ENCODE measurements around the gene MTREX.
A peak's percentile ranks its signal among the peaks of the same experiment; 100 is the strongest.

Gene MTREX

GRCh38 chr5:55333017-55333416 is 25.2 kb downstream of the MTREX start:
- no peak for TF ChIP-seq CTCF (IDR thresholded peaks at IDR 0.05; ENCODE audit: extremely low read depth, insufficient read depth, missing control alignments)
- DNase-seq (ENCODE audit: low spot score) = no peak
- in situ Hi-C loops (cut with MboI; ENCODE audit: low pct_unique_long_range_greater_than_20kb, low sequenced_read_pairs, unreplicated experiment) = no loop called here

DNA sequence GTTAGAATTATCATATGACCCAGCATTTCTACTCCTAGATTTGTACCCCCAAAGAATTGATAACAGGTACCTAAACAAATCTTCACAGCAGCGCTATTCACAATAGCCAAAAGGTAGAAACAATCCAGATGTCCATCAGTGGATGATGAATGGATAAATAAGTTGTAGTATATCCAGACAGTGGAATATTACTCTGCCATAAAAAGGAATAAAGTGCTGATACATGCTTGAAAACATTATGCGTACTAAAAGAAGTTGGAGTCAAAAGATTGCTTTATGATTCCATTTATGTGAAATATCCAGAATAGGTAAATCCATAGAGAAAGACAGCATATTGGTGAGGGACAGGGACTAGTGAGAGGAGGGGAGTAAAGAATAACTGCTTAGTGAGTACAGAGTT is 26.0 kb downstream of the MTREX start:
- in situ Hi-C loops (cut with MboI; ENCODE audit: low pct_unique_long_range_greater_than_20kb, low sequenced_read_pairs, unreplicated experiment) = no loop called here
- no peak for TF ChIP-seq CTCF (IDR thresholded peaks at IDR 0.05; ENCODE audit: extremely low read depth, insufficient read depth, missing control alignments)
- no peak for DNase-seq (ENCODE audit: low spot score)

DNA sequence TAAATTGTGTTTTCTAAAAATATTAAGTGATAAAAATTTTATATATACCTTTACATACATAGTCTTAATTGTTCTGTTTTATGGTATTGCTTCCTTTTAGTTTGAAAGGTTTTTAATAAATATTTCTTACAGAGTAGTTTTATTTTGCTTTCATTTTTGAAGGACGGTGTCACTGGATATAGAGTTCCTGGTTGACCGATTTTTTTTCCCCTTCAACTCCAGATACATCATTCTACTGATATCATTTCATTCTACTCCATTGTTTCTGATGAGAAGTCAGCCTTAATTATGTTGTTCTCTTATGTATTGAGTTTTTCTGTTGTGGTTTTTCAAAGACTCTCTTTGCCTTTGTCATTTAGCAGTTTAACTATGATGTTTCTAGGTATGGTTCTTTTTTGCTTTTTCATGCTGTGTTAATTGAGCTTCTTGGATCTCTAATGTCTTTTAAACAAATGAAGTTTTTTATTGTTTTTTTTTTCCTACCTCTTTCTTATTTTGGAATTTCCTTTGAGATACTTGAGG is 30.4 kb downstream of the MTREX start:
- no peak for TF ChIP-seq CTCF (IDR thresholded peaks at IDR 0.05; ENCODE audit: extremely low read depth, insufficient read depth, missing control alignments)
- in situ Hi-C loops (cut with MboI; ENCODE audit: low pct_unique_long_range_greater_than_20kb, low sequenced_read_pairs, unreplicated experiment) = no loop called here
- DNase-seq (ENCODE audit: low spot score) = no peak

- peak; percentile 14 for DNase-seq (ENCODE audit: low spot score)
- TF ChIP-seq CTCF (IDR thresholded peaks at IDR 0.05; ENCODE audit: extremely low read depth, insufficient read depth, missing control alignments) = no peak
- in situ Hi-C loops (cut with MboI; ENCODE audit: low pct_unique_long_range_greater_than_20kb, low sequenced_read_pairs, unreplicated experiment) = no loop called here
These were observed 31.0 kb downstream of the MTREX start for GRCh38 chr5:55338810-55339243.

GRCh38 chr5:55343107-55343506 is 35.3 kb downstream of the MTREX start:
- no peak for TF ChIP-seq CTCF (IDR thresholded peaks at IDR 0.05; ENCODE audit: extremely low read depth, insufficient read depth, missing control alignments)
- in situ Hi-C loops (cut with MboI; ENCODE audit: low pct_unique_long_range_greater_than_20kb, low sequenced_read_pairs, unreplicated experiment) = loop anchor here (10.0 kb wide), 1 partner anchor 342 kb away; no protein-coding TSS in a partner anchor

GRCh38 chr5:55343609-55344008 is 35.8 kb downstream of the MTREX start:
- DNase-seq (ENCODE audit: low spot score) = no peak
- in situ Hi-C loops (cut with MboI; ENCODE audit: low pct_unique_long_range_greater_than_20kb, low sequenced_read_pairs, unreplicated experiment) = loop anchor here (10.0 kb wide), 1 partner anchor 341 kb away; no protein-coding TSS in a partner anchor
- no peak for TF ChIP-seq CTCF (IDR thresholded peaks at IDR 0.05; ENCODE audit: extremely low read depth, insufficient read depth, missing control alignments)

More at GRCh38 chr5:55343107-55343506, 35.3 kb downstream of the MTREX start:
- DNase-seq (ENCODE audit: low spot score) = no peak

Measured in GM13977 (cell line).